Mesodermal cell (in vitro differentiated cells): ENCODE data around the gene PPARD.
"Not testable (repeated sequence)": the region's sequence is repeated elsewhere in the genome, so short reads cannot be mapped to it uniquely, and the experiment has no call there.

ENCODE experiments used
- H3K27ac ChIP-seq: 2 replicates; pipeline ENCODE4 v1.7.0; 2013; ENCODE audit warnings: mild to moderate bottlenecking, low read depth, low read length, moderate library complexity; ENCODE audit not compliant: severe bottlenecking
- H3K36me3 ChIP-seq: 2 replicates; pipeline ENCODE4 v1.7.1; 2013; ENCODE audit warnings: mild to moderate bottlenecking, low read length, moderate library complexity; ENCODE audit not compliant: control insufficient read depth, insufficient read depth
- H3K4me1 ChIP-seq: one replicate; pipeline ENCODE4 v1.7.1; 2013; ENCODE audit warnings: mild to moderate bottlenecking, low read length; ENCODE audit not compliant: insufficient read depth, control insufficient read depth, poor library complexity, severe bottlenecking
- H3K4me3 ChIP-seq: 2 replicates; pipeline ENCODE4 v1.7.0; 2013; ENCODE audit warnings: low read length, control low read depth, mild to moderate bottlenecking; ENCODE audit not compliant: insufficient read depth, poor library complexity, severe bottlenecking; ENCODE audit errors: extremely low read depth
- H3K9me3 ChIP-seq: 2 replicates; pipeline ENCODE4 v1.7.1; 2013; ENCODE audit warnings: mild to moderate bottlenecking, low read length, moderate library complexity; ENCODE audit not compliant: control insufficient read depth
- WGBS, 2 experiments: methylation state at CpG; one replicate each; pipeline ENCODE4 v1.1.5; 2013; ENCODE audit warnings: missing lambda C conversion rate in 2 of 2; ENCODE audit not compliant: insufficient coverage in 2 of 2; 5-methylcytosine and 5-hydroxymethylcytosine counted together

Gene PPARD

DNA sequence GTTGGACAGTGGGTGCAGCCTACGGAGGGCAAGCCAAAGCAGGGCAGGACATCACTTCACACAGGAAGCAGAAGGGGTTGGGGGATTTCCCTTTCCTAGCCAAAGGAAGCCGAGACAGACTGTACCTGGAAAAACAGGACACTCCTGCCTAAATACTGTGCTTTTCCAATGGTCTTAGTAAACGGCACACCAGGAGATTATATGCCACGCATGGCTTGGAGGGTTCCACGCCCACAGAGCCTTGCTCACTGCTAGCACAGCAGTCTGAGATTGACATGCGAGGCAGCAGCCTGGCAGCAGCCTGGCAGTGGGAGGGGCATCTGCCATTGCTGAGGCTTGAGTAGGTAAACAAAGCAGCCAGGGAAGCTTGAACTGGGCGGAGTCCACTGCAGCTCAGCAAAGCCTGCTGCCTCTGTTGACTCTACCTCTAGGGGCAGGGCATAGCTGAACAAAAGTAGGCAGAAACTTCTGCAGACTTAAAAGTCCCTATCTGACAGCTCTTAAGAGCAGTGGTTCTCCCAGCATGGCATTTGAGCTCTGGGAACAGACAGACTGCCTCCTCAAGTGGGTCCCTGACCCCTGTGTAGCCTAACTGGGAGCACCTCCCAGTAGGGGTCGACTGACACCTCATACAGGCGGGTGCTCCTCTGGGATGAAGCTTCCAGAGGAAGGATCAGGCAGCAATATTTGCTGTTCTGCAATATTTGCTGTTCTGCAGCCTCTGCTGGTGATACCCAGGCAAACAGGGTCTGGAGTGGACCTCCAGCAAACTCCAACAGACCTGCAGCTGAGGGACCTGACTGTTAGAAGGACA lies 10.1 kb upstream of the PPARD start:
- not testable (repeated sequence) for H3K27ac ChIP-seq, H3K36me3 ChIP-seq, H3K4me1 ChIP-seq, H3K9me3 ChIP-seq, H3K4me3 ChIP-seq
- WGBS, 2 experiments: 83 to 84% methylated on average over 7 to 8 of the region's 9 CpGs

- 93 to 95% methylated on average over 3 to 4 of the region's 13 CpGs for WGBS, 2 experiments
- peaks cover 14% of the 10 kb centered on the region for H3K36me3 ChIP-seq
- no peak overlapping the region for H3K4me3 ChIP-seq
- peaks cover 9% of the 10 kb centered on the region for H3K4me1 ChIP-seq
- H3K27ac ChIP-seq: no peak overlapping the region
- H3K9me3 ChIP-seq: no peaks in the 10 kb centered on the region
Measured at GRCh38 chr6:35341557-35341956, 801 bp upstream of the PPARD start.

GRCh38 chr6:35343092-35343834 lies 905 bp downstream of the PPARD start:
- 56 to 62% methylated on average over 8 to 11 of the region's 13 CpGs for WGBS, 2 experiments
- Histone ChIP-seq H3K9me3 (no peaks in the 10 kb centered on the region), H3K4me3 (peak overlapping the region; percentile 74), H3K27ac (no peak overlapping the region), H3K36me3 (peaks cover 23% of the 10 kb centered on the region), H3K4me1 (peaks cover 9% of the 10 kb centered on the region)

GRCh38 chr6:35343835-35344550 lies 1.6 kb downstream of the PPARD start:
- Histone ChIP-seq H3K27ac (no peak overlapping the region), H3K36me3 (peaks cover 27% of the 10 kb centered on the region), H3K4me1 (peaks cover 9% of the 10 kb centered on the region), H3K9me3 (no peaks in the 10 kb centered on the region), H3K4me3 (peak overlapping the region; percentile 74)
- 86 to 88% methylated on average over 3 to 6 of the region's 6 CpGs for WGBS, 2 experiments

GRCh38 chr6:35351422-35351821 lies 9.1 kb downstream of the PPARD start:
- no peaks in the 10 kb centered on the region for H3K9me3 ChIP-seq
- no peak overlapping the region for H3K4me3 ChIP-seq
- H3K4me1 ChIP-seq: peaks cover under 1% of the 10 kb centered on the region
- WGBS, 2 experiments: 92 to 100% methylated on average over 2 of the region's 4 CpGs
- no peak overlapping the region for H3K27ac ChIP-seq
- H3K36me3 ChIP-seq: peaks cover 78% of the 10 kb centered on the region

DNA sequence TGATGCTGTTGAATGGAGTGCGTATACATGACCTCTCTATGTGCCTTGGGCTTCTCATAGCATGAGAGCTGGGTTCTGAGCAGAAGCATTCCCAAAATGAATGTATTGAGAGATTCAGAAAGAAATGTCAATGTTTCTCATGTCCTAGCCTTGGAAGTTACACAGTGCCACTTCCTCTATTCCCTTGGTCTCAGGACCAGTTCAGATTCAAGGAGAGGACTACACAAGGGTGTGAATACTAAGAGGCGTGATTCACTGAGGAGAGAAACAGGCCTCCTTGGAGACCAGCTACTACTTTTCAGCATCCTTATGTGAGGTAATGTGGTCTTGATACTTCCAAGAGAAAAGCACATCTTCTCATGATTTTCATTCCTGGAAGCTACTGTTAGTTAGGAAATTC lies 10.4 kb downstream of the PPARD start:
- 100% methylated on average over 1 to 2 of the region's 2 CpGs for WGBS, 2 experiments
- peaks cover 84% of the 10 kb centered on the region for H3K36me3 ChIP-seq
- H3K4me3 ChIP-seq: no peak overlapping the region
- H3K9me3 ChIP-seq: no peaks in the 10 kb centered on the region
- no peaks in the 10 kb centered on the region for H3K4me1 ChIP-seq
- H3K27ac ChIP-seq: no peak overlapping the region

DNA sequence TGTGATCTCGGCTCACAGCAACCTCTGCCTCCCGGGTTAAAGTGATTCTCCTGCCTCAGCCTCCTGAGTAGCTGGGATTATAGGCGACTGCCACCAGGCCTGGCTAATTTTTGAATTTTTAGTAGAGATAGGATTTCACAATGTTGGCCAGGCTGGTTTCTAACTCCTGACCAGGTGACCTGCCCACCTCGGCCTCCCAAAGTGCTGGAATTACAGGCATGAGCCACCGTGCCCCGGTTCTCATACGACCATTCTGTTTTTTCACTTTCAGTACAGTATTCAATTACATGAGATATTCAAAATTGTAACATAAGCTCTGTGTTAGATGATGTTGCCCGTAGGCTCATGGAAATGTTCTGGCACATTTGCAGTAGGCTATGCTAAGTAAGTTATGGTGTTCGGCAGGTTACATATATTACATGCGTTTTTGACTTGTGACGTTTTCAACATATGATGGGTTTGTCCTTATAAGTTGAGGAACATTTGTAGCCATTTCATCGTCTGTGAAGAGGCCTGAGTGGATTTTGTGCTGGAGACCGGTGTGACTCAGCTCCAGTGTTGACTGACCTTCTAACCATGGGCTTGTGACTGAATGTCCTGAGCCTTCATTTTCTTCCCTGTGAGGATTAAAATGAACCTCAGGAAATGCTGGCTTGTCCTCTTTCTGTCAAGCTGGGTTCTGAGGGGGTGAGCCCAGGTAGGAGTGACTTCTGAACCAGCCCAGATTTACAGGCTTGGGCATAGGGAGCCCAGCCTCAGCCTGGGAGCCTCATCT lies 12.2 kb downstream of the PPARD start:
- Histone ChIP-seq H3K27ac (no peak overlapping the region), H3K36me3 (peaks cover 79% of the 10 kb centered on the region)
- 92 to 97% methylated on average over 9 to 13 of the region's 13 CpGs for WGBS, 2 experiments

DNA sequence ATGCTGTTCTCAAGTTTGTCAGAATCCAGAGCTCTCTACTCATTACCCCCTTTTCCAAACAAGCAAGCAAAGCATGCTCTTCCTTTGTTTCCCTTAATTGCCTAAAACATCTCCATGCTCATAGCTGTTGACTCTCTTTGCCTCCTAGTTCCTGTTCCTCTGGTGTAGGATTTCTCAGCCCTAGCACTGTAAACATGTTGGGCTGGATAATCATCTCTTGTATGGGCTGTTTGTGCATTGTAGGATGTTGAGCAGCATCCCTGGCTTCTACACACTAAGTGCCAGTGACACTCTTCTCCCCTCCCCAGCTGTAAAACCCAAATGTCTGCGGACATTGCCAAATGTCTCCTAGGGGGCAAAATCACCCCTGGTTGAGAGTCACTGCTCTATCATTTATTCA lies 14.0 kb downstream of the PPARD start:
- H3K4me3 ChIP-seq: no peak overlapping the region
- WGBS, 2 experiments: 100% methylated on average over 1 of the region's 1 CpG
- H3K9me3 ChIP-seq: no peaks in the 10 kb centered on the region
- H3K27ac ChIP-seq: no peak overlapping the region
- H3K36me3 ChIP-seq: peaks cover 63% of the 10 kb centered on the region
- no peaks in the 10 kb centered on the region for H3K4me1 ChIP-seq

More for the DNA sequence above, 12.2 kb downstream of the PPARD start:
- Histone ChIP-seq H3K9me3 (no peaks in the 10 kb centered on the region), H3K4me1 (no peaks in the 10 kb centered on the region), H3K4me3 (no peak overlapping the region)

DNA sequence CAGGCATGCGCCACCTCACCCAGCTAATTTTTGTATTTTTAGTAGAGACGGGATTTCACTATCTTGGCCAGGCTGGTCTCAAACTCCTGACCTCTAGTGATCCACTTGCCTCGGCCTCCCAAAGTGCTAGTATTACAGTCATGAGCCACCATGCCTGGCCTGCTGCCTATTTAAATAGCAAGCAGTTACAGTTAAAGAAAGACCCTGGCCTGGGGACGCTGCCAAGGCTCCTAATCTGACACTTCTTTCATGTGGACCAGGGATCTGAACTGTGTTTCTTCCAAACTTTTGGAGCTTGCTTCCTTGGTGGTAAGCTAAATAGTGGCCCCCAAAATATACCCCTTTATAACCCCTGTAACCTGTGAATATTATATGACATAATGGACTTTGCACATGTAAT lies 15.3 kb downstream of the PPARD start:
- Histone ChIP-seq H3K27ac (no peak overlapping the region), H3K4me1 (peaks cover 5% of the 10 kb centered on the region), H3K36me3 (peaks cover 51% of the 10 kb centered on the region), H3K4me3 (no peak overlapping the region), H3K9me3 (no peaks in the 10 kb centered on the region)
- WGBS, 2 experiments: 84 to 95% methylated on average over 3 of the region's 4 CpGs

DNA sequence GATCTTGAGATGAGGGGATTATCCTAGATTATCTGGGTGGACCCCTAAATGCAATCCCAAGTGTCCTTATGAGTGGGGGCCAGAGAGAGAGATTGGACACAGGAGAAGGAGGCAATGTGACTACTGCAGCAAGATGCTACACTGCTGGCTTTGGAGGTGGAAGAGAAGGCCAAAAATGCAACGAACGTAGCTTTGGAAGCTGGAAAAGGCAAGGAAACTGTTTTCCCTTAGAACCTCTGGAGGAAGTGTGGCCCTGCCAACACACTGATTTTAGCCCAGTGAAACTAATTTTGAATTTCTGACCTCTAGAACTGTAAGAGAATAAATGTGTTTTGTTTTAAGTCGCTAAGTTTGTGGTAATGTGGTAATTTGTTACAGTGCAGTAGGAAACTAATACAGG lies 15.7 kb downstream of the PPARD start:
- WGBS, 2 experiments: 87 to 93% methylated on average over 3 of the region's 3 CpGs
- Histone ChIP-seq H3K4me1 (peaks cover 9% of the 10 kb centered on the region), H3K9me3 (no peaks in the 10 kb centered on the region), H3K27ac (no peak overlapping the region), H3K36me3 (peaks cover 47% of the 10 kb centered on the region), H3K4me3 (no peak overlapping the region)
